ENCODE results near the gene OR2W1. TPM values are rescaled to one million over a fixed set of nuclear protein-coding genes. Genes with fewer than 3 reads are reported as not detected.

OR2W1 gene
- total and polyA plus RNA-seq, 2 donors (not counting 1 experiment from before 2014, with no cell fraction given): not detected

DNA sequence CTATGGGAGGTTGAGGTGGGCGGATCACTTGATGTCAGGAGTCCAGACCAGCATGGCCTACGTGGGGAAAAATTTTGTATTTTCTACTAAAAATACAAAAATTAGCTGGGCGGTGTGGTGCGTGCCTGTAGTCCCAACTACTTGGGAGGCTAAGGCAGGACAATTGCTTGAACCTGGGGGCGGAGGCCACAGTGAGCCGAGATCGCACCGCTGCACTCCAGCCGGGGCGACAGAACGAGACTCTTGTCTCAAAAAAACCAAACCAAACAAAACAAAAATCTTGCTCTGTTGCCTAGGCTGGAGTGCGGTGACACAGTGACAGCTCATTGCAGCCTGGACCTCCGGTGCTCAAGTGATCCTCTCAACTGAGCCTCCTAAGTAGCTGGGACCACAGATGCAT is 16.2 kb downstream of the OR2W1 start:
- no peak overlapping the region for H3K4me2 ChIP-seq (ENCODE audit: extremely low read depth, insufficient read depth, low read length)
- H3K9me3 ChIP-seq (ENCODE audit: control insufficient read depth, insufficient read depth, low read depth, low read length): no peaks in the 10 kb centered on the region
- no peak overlapping the region for H3K27ac ChIP-seq (ENCODE audit: insufficient read depth, low read length)
- no peaks in the 10 kb centered on the region for H3K27me3 ChIP-seq (ENCODE audit: control insufficient read depth, insufficient read depth, low read length)
- H3K79me2 ChIP-seq (ENCODE audit: control insufficient read depth, insufficient read depth, low read length): no peaks in the 10 kb centered on the region
- no peak overlapping the region for H3K4me3 ChIP-seq (replicated peaks in 1 of 4; ENCODE audit: control extremely low read depth in 1 of 4, insufficient read depth in 1 of 4, low read depth in 3 of 4, low read length in 4 of 4)
- H3K4me1 ChIP-seq (ENCODE audit: control insufficient read depth, extremely low read depth, insufficient read depth, low read length): no peaks in the 10 kb centered on the region
- H3K36me3 ChIP-seq (ENCODE audit: control insufficient read depth, insufficient read depth, low read length): no peaks in the 10 kb centered on the region
- no peak overlapping the region for H3K9ac ChIP-seq (ENCODE audit: insufficient read depth, low read length)
- H2AFZ ChIP-seq (ENCODE audit: low read length): no peak overlapping the region
- TF ChIP-seq, protein P1, sequence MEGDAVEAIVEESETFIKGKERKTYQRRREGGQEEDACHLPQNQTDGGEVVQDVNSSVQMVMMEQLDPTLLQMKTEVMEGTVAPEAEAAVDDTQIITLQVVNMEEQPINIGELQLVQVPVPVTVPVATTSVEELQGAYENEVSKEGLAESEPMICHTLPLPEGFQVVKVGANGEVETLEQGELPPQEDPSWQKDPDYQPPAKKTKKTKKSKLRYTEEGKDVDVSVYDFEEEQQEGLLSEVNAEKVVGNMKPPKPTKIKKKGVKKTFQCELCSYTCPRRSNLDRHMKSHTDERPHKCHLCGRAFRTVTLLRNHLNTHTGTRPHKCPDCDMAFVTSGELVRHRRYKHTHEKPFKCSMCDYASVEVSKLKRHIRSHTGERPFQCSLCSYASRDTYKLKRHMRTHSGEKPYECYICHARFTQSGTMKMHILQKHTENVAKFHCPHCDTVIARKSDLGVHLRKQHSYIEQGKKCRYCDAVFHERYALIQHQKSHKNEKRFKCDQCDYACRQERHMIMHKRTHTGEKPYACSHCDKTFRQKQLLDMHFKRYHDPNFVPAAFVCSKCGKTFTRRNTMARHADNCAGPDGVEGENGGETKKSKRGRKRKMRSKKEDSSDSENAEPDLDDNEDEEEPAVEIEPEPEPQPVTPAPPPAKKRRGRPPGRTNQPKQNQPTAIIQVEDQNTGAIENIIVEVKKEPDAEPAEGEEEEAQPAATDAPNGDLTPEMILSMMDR (conservative IDR thresholded peaks at IDR 0.05 in 1 of 2, IDR thresholded peaks at IDR 0.05 in 1 of 2; ENCODE audit: low read depth in 1 of 2, low read length in 2 of 2): no peak
- no peak for TF ChIP-seq EZH2 (IDR thresholded peaks at IDR 0.05; ENCODE audit: low read length, missing control alignments)
- no peaks in the 10 kb centered on the region for H4K20me1 ChIP-seq (ENCODE audit: control insufficient read depth, extremely low read depth, insufficient read depth, low read length)
- no peak for DNase-seq (ENCODE audit: low read depth in 2 of 2)

DNA sequence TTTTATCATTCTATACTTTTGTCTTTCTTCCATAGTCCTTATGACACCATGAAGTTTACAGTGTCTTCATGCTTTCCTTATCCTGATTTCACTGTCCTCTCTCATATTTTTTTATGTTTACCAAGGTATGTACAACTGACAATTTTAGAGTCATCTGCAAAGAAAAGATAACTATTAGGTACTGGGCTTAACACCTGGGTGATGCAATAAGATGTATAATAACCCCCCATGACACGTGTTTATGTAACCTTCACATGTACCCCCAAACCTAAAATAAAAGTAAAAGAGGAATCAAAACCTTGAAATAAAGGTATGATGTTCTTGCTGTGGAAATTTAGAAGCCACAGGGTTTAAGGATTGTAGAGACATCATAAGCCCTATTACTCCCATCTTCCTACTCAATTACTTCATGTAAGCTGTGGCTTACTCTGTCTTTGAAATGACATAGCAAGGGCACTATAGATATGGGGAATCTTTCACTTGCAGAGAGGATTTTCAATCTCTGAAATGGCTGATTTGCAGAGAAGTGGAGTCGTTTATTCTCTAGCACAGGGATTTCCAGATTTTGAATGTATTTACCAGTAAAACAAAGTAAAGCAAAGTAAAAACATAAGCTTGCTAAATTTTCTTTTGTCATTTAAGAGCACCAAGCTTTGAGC is 18.9 kb downstream of the OR2W1 start:
- Histone ChIP-seq H2AFZ (ENCODE audit: low read length) (no peak overlapping the region), H3K9me3 (ENCODE audit: control insufficient read depth, insufficient read depth, low read depth, low read length) (no peaks in the 10 kb centered on the region), H3K27me3 (ENCODE audit: control insufficient read depth, insufficient read depth, low read length) (no peaks in the 10 kb centered on the region), H3K27ac (ENCODE audit: insufficient read depth, low read length) (no peak overlapping the region), H3K4me2 (ENCODE audit: extremely low read depth, insufficient read depth, low read length) (no peak overlapping the region), H3K36me3 (ENCODE audit: control insufficient read depth, insufficient read depth, low read length) (no peaks in the 10 kb centered on the region), H3K4me1 (ENCODE audit: control insufficient read depth, extremely low read depth, insufficient read depth, low read length) (no peaks in the 10 kb centered on the region), H3K9ac (ENCODE audit: insufficient read depth, low read length) (no peak overlapping the region), H3K4me3 (replicated peaks in 1 of 4; ENCODE audit: control extremely low read depth in 1 of 4, insufficient read depth in 1 of 4, low read depth in 3 of 4, low read length in 4 of 4) (no peak overlapping the region), H4K20me1 (ENCODE audit: control insufficient read depth, extremely low read depth, insufficient read depth, low read length) (no peaks in the 10 kb centered on the region), H3K79me2 (ENCODE audit: control insufficient read depth, insufficient read depth, low read length) (no peaks in the 10 kb centered on the region)
- no peak for DNase-seq (ENCODE audit: low read depth in 2 of 2)
- no peak for TF ChIP-seq EZH2 (IDR thresholded peaks at IDR 0.05; ENCODE audit: low read length, missing control alignments)
- TF ChIP-seq, protein P1 (conservative IDR thresholded peaks at IDR 0.05 in 1 of 2, IDR thresholded peaks at IDR 0.05 in 1 of 2; ENCODE audit: low read depth in 1 of 2, low read length in 2 of 2): no peak

DNA sequence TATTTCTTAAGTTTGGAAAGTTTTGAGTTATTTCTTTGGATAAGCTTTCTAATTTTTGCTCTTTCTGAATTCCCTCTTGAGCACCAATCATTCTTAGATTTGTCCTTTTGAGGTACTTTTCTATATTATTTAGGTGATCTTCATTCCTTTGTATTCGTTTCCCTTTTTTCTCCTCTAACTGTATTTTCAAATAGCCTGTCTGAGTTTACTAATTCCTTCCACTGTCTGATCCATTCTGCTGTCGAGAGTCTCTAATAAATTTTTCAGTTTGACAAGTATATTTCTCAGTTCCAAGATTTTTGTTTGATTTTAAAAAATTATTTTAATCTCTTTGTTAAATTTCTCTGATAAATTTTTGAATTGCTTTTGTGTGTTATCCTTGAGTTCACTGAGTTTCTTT is 23.5 kb downstream of the OR2W1 start:
- Histone ChIP-seq H3K36me3 (ENCODE audit: control insufficient read depth, insufficient read depth, low read length) (no peaks in the 10 kb centered on the region), H3K4me1 (ENCODE audit: control insufficient read depth, extremely low read depth, insufficient read depth, low read length) (no peaks in the 10 kb centered on the region), H3K4me3 (replicated peaks in 1 of 4; ENCODE audit: control extremely low read depth in 1 of 4, insufficient read depth in 1 of 4, low read depth in 3 of 4, low read length in 4 of 4) (no peak overlapping the region), H3K79me2 (ENCODE audit: control insufficient read depth, insufficient read depth, low read length) (no peaks in the 10 kb centered on the region), H3K27ac (ENCODE audit: insufficient read depth, low read length) (no peak overlapping the region), H4K20me1 (ENCODE audit: control insufficient read depth, extremely low read depth, insufficient read depth, low read length) (no peaks in the 10 kb centered on the region), H3K27me3 (ENCODE audit: control insufficient read depth, insufficient read depth, low read length) (no peaks in the 10 kb centered on the region), H3K4me2 (ENCODE audit: extremely low read depth, insufficient read depth, low read length) (no peak overlapping the region), H2AFZ (ENCODE audit: low read length) (no peak overlapping the region), H3K9me3 (ENCODE audit: control insufficient read depth, insufficient read depth, low read depth, low read length) (no peaks in the 10 kb centered on the region), H3K9ac (ENCODE audit: insufficient read depth, low read length) (no peak overlapping the region)
- TF ChIP-seq, protein P1 (conservative IDR thresholded peaks at IDR 0.05 in 1 of 2, IDR thresholded peaks at IDR 0.05 in 1 of 2; ENCODE audit: low read depth in 1 of 2, low read length in 2 of 2): no peak
- TF ChIP-seq EZH2 (IDR thresholded peaks at IDR 0.05; ENCODE audit: low read length, missing control alignments): no peak
- DNase-seq (ENCODE audit: low read depth in 2 of 2): no peak
